NCI-H345 treated with DMSO at 0.1 percent for 48 hours (cell line): ENCODE measurements around the gene ATOX1.
"Not testable (repeated sequence)": the region's sequence is repeated elsewhere in the genome, so short reads cannot be mapped to it uniquely, and the experiment has no call there.

Experiments used
- DNase-seq: peaks from one replicate; lab custom pipeline; 2025; ENCODE audit not compliant: unreplicated experiment; lab: John Stamatoyannopoulos, UW

The ATOX1 gene

DNA sequence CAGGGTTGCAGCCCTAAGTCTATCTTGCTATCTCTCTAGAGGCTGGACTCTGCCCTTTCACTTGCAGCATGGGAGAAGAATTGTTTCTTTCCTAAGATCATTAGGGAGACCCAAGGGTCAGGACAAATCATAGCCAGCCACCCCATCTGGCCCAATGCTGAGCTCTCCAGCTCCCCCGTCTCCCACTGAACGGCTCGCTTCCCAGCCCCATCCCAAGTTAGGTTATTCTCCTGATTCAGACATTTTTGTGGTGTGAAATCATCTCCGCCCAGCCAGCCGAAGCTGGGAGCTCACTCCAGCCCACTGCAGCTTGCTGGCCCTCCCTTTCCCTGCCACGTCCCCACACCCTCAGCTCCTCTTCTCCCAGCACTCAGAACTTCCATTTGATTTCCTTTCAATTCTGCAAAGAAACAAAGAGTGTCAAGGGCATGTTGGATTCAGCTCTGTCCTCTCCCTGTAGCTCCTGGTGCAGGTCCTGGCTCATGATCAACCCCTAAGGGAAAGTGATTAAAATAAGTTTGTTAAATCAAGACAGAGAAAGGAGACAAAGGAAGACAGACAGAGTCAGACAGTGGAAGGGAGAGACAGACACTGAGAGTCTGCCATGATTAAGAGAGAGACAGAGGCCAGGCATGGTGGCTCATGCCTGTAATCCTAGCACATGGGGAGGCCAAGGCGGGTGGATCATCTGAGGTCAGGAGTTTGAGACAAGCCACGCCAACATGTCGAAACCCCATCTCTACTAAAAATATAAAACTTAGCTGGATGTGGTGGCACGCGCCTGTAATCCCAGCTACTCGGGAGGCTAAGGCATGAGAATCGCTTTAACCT lies 59.1 kb downstream of the ATOX1 start:
- DNase-seq: no peak

DNA sequence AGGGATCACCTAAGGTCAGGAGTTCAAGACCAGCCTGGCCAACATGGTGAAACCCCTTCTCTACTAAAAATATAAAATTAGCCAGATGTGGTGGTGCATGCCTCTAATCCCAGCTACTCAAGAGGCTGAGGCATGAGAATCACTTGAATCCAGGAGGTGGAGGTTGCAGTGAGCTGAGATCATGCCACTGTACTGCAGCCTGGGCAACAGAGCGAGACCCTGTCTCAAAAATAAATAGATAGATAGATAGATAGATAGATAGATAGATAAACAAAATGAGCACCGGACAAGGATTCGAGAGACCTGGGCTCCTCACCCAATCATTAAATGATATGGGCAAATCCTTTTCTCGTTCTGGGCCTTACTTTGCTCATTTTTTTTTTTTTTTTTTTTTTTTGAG lies 60.4 kb downstream of the ATOX1 start:
- not testable (repeated sequence) for DNase-seq

DNA sequence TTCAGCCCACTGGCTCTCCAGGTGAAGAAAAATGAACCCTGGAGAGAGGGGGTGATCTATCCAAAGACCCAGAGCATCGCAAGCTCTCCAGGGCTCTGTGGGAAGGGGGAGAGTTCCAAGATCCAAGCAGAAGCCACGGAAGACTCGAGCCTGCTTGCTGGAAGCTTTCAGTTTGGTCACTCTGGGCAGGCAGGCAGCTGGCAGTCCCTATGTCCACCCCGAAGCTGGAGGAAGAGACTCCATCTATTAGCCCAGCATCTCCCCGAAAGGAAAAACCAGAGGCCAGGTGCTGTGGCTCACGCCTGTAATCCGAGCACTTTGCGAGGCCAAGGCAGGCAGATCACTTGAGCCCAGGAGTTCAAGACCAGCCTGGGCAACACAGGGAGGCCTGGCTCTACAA lies 61.0 kb downstream of the ATOX1 start:
- DNase-seq: no peak

DNA sequence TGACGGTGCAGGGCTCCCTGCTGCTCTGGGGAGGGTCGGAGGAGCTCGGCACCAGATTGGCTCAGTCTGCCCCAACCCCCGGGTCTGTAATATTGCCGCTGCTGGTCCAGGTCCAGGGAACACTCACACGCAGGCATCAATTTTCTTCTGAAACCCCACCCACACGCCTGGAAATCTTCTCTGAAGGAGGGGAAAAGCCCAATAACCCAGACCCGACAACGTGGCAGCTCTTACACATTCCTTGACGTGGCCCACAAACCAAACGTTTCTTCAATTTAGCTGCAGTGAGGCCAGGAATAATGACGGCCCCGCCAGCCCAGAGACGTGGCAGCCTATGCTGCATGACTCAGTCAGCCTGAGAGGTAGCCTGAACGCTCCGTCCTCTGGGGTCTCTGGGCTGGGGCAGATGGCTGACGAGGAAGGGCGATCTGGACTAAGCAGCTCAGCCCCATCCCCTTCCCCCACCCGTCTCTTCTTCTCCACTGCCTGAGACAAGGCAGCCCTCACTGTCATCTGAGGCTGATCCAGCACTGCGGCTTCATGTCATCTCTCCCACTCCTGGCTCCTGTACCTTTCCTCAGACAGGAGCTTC lies 61.9 kb downstream of the ATOX1 start:
- DNase-seq: no peak

DNA sequence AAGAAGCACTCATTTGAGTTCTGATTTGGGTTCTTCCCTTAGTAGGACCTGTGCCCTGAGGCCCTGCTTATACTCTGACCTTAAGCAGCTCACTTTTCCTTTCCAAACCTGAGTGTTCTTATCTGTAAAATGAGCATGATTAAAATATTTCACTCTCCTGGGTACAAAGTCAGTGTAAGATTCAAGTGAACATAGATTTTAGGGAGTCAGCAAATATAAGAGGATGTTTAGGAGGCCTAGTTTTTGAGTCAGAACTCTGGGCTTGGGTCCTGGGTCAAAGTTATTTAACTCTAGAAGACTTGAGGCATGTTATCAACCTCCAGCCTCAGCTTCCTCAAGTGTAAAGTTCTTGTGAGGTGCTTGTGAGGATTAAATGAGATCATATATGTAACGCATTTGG lies 63.0 kb downstream of the ATOX1 start:
- DNase-seq: no peak

DNA sequence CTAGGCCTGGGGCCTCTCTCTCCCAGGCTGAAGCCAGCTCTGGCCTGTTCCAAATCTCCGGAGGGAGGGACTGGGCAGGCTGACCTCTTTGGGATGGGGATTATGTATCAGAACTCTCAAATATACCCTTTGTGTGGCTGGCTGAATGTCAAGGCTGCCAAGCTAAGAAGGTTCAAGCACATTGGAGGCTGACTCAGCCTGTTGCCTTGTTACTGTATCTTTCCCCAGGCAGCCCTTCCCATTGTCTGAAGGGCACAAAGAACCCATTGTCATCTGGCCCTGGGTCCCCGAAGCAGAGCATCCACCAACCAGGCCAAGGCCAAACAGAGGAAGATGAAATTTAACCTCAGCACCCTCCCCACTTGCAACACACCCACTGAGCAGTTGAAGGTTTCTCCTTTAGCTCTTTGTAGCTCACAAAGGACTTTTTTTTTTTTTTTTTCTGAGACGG lies 64.4 kb downstream of the ATOX1 start:
- no peak for DNase-seq
